ENCODE data around the gene HRH2.

The HRH2 gene

DNA sequence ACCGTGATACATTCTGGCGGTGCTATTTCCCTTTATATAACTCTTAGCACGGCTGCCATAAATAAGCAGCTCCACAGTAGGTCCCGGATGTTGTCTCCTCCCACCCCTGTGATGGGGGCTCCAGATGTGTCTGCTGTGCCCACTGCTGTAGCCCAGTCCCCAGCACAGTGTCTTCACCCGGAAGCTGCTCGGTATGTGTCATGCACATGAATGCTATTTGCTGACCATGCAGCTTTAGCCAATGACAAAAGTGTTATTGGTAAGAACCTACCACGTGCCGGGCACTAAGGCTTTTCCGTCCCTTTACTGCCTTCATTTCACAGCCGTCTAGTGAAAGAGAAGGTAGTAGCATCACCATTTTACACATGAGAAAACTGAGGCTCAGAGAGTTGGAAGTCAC lies 20.2 kb downstream of the HRH2 start:
- no peak for DNase-seq (ENCODE audit: extremely low spot score)
- ChIA-PET POLR2A (no interaction called here), CTCF (interaction anchor here (1.1 to 1.9 kb wide), 3 partner anchors 10 to 59 kb away, joined by 3 to 9 read pairs (median 4); no protein-coding TSS in a partner anchor)
- TF ChIP-seq, protein P1, sequence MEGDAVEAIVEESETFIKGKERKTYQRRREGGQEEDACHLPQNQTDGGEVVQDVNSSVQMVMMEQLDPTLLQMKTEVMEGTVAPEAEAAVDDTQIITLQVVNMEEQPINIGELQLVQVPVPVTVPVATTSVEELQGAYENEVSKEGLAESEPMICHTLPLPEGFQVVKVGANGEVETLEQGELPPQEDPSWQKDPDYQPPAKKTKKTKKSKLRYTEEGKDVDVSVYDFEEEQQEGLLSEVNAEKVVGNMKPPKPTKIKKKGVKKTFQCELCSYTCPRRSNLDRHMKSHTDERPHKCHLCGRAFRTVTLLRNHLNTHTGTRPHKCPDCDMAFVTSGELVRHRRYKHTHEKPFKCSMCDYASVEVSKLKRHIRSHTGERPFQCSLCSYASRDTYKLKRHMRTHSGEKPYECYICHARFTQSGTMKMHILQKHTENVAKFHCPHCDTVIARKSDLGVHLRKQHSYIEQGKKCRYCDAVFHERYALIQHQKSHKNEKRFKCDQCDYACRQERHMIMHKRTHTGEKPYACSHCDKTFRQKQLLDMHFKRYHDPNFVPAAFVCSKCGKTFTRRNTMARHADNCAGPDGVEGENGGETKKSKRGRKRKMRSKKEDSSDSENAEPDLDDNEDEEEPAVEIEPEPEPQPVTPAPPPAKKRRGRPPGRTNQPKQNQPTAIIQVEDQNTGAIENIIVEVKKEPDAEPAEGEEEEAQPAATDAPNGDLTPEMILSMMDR (IDR thresholded peaks at IDR 0.05; ENCODE audit: control extremely low read depth, extremely low read depth, low read depth, missing control alignments), result no peak

DNA sequence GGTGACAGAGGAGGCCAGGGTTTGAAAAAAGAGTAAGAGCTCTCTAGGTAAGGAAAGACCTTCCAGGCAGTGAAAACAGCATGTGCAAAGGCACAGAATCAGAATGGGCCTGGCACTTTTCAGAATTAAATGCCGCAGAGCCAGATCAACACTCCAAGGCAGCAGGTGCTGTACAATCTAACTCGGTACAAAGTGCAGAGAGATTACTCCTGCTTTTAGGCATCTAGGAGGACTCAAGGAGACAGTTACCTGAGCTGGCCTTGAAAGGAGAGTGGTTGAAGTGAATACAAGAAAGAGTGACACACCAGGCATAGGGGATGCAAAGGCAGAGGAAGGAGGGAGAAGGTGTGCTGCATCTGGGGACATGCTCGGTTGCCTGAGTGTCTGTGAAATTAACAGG lies 21.5 kb downstream of the HRH2 start:
- TF ChIP-seq, protein P1 (IDR thresholded peaks at IDR 0.05; ENCODE audit: control extremely low read depth, extremely low read depth, low read depth, missing control alignments), result no peak
- DNase-seq (ENCODE audit: extremely low spot score), result no peak
- ChIA-PET POLR2A (no interaction called here), CTCF (no interaction called here)

DNA sequence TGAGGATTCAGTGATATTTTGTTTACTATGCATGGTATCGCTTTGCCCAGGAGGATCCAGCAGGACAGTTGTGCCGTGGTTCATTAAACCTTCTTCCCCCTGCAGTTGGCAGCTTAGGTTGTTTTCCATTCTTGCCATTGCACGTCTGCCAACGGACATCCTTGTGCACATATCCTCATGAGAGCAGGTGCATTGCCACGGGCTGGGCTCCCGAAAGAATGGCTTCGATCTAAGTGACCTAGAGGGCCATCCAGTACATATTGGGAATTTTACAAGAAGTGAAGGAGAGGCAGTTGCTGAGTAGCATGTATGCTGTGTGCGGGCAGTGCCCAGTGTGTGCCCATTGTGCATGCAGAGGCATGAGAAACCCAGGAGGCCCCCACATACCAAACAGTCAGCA lies 22.1 kb downstream of the HRH2 start:
- POLR2A ChIA-PET, result no interaction called here
- CTCF ChIA-PET, result interaction anchor here (1.2 kb wide), 1 partner anchor 10 kb away, joined by 9 read pairs; no protein-coding TSS in a partner anchor
- no peak for DNase-seq (ENCODE audit: extremely low spot score)
- TF ChIP-seq, protein P1 (IDR thresholded peaks at IDR 0.05; ENCODE audit: control extremely low read depth, extremely low read depth, low read depth, missing control alignments), result no peak

DNA sequence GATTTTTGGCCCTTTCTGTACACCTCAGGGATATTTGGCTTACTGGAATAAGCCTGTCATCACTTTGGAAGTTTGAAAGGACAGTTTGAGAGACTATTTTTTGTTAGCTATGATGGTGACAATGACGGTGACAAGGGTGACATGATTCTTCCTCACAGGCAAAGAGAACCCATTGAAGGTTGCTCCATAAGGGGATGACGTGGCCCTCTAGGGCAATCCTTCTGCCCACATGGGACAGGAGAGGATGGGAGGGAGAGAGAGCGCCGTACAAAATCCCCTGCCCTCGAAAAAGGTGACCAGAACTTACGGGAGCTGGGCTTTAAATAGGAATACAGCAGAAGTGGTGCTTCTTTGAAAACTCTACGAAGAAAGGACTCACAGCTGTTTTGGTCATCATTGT lies 22.6 kb downstream of the HRH2 start:
- no peak for DNase-seq (ENCODE audit: extremely low spot score)
- ChIA-PET CTCF (interaction anchor here (1.2 kb wide), 1 partner anchor 9 kb away, joined by 9 read pairs; no protein-coding TSS in a partner anchor), POLR2A (no interaction called here)
- TF ChIP-seq, protein P1 (IDR thresholded peaks at IDR 0.05; ENCODE audit: control extremely low read depth, extremely low read depth, low read depth, missing control alignments), result no peak

DNA sequence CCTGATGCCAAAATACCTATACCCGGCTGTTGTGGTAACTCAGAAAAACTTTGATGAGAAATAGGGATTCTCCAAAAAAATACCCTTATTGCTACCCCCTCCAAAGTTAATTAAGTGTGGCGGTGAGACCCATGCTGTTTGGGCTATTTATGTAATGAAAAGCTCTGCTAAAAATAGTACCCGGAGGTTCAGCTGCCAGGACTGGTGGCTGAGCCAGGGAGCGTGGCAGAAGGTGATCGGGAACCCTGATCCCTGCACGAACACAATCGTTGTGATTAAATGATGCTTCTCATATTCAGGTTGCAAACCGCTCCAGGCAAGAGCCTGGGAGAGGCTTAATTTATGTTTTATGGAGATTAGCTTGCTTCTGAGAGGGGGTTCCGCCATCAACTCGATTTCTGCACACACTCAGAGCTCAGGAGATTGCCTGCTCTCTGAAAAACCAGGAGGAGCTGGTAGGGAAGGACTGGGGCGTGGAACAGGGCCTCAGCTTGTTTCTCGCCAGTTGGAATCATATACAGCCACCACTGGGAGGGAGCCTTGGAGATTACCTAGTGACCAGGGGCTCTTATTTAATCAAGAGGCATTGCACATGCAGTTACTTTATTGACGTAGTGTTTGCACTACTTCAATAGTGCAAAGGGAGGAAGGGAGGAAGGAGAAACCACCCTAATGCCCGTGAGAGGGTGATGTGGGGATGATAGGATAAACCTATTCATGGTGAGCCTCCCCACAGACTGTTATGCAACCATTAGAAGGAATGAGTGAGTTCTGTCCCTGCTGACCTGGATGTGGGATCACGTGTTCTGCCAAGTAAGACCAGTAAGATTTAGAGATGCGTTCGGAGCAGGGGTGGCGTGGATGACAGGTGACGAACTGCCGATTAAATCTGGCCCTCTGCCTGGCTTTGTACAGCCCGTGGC lies 23.4 kb downstream of the HRH2 start:
- ChIA-PET CTCF (interaction anchor here (1.2 to 1.3 kb wide), 2 partner anchors 9 to 147 kb away, joined by 3 to 9 read pairs; no protein-coding TSS in a partner anchor), POLR2A (no interaction called here)
- no peak for DNase-seq (ENCODE audit: extremely low spot score)
- TF ChIP-seq, protein P1 (IDR thresholded peaks at IDR 0.05; ENCODE audit: control extremely low read depth, extremely low read depth, low read depth, missing control alignments), result no peak

DNA sequence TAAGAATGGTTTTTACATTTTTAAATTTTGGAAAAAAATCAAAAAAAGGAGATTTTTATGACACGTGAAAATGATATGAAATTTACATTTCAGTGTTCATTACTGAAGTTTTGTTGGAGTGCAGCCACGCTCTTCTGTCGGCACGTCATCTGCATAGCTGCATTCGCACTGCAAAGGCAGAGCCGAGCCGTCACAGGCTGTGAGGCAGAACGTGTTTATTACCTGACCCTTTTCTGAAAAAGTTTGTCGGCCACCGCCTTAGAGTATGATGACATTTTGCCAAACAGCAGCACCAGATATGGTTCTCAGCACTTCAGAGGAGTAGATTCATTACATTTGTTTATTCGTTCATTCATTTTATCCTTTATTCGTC lies 24.1 kb downstream of the HRH2 start:
- TF ChIP-seq, protein P1 (IDR thresholded peaks at IDR 0.05; ENCODE audit: control extremely low read depth, extremely low read depth, low read depth, missing control alignments), result no peak
- POLR2A ChIA-PET, result no interaction called here
- DNase-seq (ENCODE audit: extremely low spot score), result no peak

More for the DNA sequence above, 24.1 kb downstream of the HRH2 start:
- CTCF ChIA-PET, result interaction anchor here (1.3 kb wide), 1 partner anchor 148 kb away, joined by 3 read pairs; no protein-coding TSS in a partner anchor

Measured in GM10248 (cell line).